Measurements from ENCODE around the gene RBFOX1.

GRCh38 chr16:7566360-7566759 lies 233.7 kb downstream of the RBFOX1 start:
- TF ChIP-seq, protein P1, sequence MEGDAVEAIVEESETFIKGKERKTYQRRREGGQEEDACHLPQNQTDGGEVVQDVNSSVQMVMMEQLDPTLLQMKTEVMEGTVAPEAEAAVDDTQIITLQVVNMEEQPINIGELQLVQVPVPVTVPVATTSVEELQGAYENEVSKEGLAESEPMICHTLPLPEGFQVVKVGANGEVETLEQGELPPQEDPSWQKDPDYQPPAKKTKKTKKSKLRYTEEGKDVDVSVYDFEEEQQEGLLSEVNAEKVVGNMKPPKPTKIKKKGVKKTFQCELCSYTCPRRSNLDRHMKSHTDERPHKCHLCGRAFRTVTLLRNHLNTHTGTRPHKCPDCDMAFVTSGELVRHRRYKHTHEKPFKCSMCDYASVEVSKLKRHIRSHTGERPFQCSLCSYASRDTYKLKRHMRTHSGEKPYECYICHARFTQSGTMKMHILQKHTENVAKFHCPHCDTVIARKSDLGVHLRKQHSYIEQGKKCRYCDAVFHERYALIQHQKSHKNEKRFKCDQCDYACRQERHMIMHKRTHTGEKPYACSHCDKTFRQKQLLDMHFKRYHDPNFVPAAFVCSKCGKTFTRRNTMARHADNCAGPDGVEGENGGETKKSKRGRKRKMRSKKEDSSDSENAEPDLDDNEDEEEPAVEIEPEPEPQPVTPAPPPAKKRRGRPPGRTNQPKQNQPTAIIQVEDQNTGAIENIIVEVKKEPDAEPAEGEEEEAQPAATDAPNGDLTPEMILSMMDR (IDR thresholded peaks at IDR 0.05), result no peak
- no peak for TF ChIP-seq POLR2A (IDR thresholded peaks at IDR 0.05)
